ENCODE data around the gene UBE3C.
A peak's percentile ranks its signal among the peaks of the same experiment; 100 is the strongest.
"Not testable (repeated sequence)": the region's sequence is repeated elsewhere in the genome, so short reads cannot be mapped to it uniquely, and the experiment has no call there.

The UBE3C gene

GRCh38 chr7:157138424-157139110 is at the start of gene UBE3C:
Gene UBE3C (plus strand): TSS chr7:157138926. CDS start chr7:157139273, 347 bp downstream.
- peak; percentile 90 for DNase-seq

GRCh38 chr7:157089100-157089610 is 49.6 kb upstream of the UBE3C start:
- no peak for DNase-seq

- DNase-seq: no peak
Observed at GRCh38 chr7:157090485-157091165, 48.1 kb upstream of the UBE3C start.

GRCh38 chr7:157096286-157097055 is 42.3 kb upstream of the UBE3C start:
- no peak for DNase-seq

GRCh38 chr7:157097056-157097329 is 41.7 kb upstream of the UBE3C start:
- no peak for DNase-seq

- DNase-seq: no peak
Observed at GRCh38 chr7:157097569-157097968, 41.2 kb upstream of the UBE3C start.

GRCh38 chr7:157100005-157100404 is 38.7 kb upstream of the UBE3C start:
- DNase-seq: not testable (repeated sequence)

- not testable (repeated sequence) for DNase-seq
Observed at GRCh38 chr7:157103641-157104040, 35.1 kb upstream of the UBE3C start.

- DNase-seq: no peak
Observed at GRCh38 chr7:157111311-157111710, 27.4 kb upstream of the UBE3C start.

- DNase-seq: no peak
Observed at GRCh38 chr7:157112706-157113105, 26.0 kb upstream of the UBE3C start.

- peak; percentile 18 for DNase-seq
Observed at GRCh38 chr7:157113607-157114006, 25.1 kb upstream of the UBE3C start.

GRCh38 chr7:157116762-157117161 is 22.0 kb upstream of the UBE3C start:
- DNase-seq: no peak

GRCh38 chr7:157117796-157118195 is 20.9 kb upstream of the UBE3C start:
- no peak for DNase-seq

- DNase-seq: no peak
Observed at GRCh38 chr7:157120181-157120580, 18.5 kb upstream of the UBE3C start.

- no peak for DNase-seq
Observed at GRCh38 chr7:157121184-157121715, 17.5 kb upstream of the UBE3C start.

- no peak for DNase-seq
Observed at GRCh38 chr7:157122800-157123495, 15.8 kb upstream of the UBE3C start.

GRCh38 chr7:157124690-157125089 is 14.0 kb upstream of the UBE3C start:
- no peak for DNase-seq

- no peak for DNase-seq
Observed at GRCh38 chr7:157125376-157126223, 13.1 kb upstream of the UBE3C start.

GRCh38 chr7:157126921-157127320 is 11.8 kb upstream of the UBE3C start:
- DNase-seq: no peak

GRCh38 chr7:157129200-157129599 is 9.5 kb upstream of the UBE3C start:
- no peak for DNase-seq

GRCh38 chr7:157129907-157130460 is 8.7 kb upstream of the UBE3C start:
- DNase-seq: no peak

- DNase-seq: not testable (repeated sequence)
Observed at GRCh38 chr7:157130849-157131248, 7.9 kb upstream of the UBE3C start.

Data from stimulated activated CD4-positive, alpha-beta T cell treated with anti-CD3 and anti-CD28 coated beads, Interleukin-4, amount 100 ng/mL, for 24 hours (primary cell).